Measurements from ENCODE around the gene RBP7. TPM values are rescaled to one million over a fixed set of nuclear protein-coding genes. Genes with fewer than 3 reads are reported as not detected.
"Not testable (repeated sequence)": the region's sequence is repeated elsewhere in the genome, so short reads cannot be mapped to it uniquely, and the experiment has no call there.

Gene RBP7
- total RNA-seq, 4 donors from 2014 or later = 2.3 to 3.3 TPM; not detected in 2

DNA sequence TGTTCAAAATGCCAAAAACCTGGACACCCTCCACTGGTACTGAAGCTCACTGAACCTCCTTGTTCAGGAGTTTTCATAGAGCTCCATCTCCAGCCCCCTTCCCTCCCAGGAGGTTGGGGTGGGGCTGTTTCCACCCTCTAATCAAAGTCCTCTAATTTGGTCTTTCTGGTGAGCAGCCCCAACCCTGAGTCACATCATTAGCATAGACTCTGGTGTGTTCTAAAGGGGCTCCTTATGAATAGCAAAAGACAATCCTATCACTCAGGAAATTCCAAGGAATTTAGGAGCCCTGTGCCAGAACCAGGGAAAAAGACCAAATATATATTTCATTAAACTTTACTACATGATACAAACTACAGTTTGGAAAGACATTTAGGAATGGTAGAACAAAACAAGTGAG, 22.5 kb downstream of the RBP7 start:
- no peaks in the 10 kb centered on the region for H3K9me3 ChIP-seq
- intact Hi-C loops (cut with DNase I; ENCODE audit: low total_unique reads) = no loop called here
- H3K4me3 ChIP-seq = no peak overlapping the region
- no peak for DNase-seq
- H3K4me1 ChIP-seq = peaks cover 0 to 4% (median 0%) of the 10 kb centered on the region in 4 donors
- H3K27me3 ChIP-seq = no peaks in the 10 kb centered on the region
- no peaks in the 10 kb centered on the region for H3K36me3 ChIP-seq
- H3K27ac ChIP-seq = no peak overlapping the region
- TF ChIP-seq EP300 (IDR thresholded peaks at IDR 0.05; ENCODE audit: low read depth) (no peak), POLR2AphosphoS5 (IDR thresholded peaks at IDR 0.05) (no peak), CTCF (IDR thresholded peaks at IDR 0.05) (no peak), POLR2A (IDR thresholded peaks at IDR 0.05) (no peak)
- in situ Hi-C loops (cut with MboI; ENCODE audit: low pct_ligation_motif_present in 1 of 4, low pct_unique_long_range_greater_than_20kb in 1 of 4, low sequenced_read_pairs in 3 of 4) = no loop called here

DNA sequence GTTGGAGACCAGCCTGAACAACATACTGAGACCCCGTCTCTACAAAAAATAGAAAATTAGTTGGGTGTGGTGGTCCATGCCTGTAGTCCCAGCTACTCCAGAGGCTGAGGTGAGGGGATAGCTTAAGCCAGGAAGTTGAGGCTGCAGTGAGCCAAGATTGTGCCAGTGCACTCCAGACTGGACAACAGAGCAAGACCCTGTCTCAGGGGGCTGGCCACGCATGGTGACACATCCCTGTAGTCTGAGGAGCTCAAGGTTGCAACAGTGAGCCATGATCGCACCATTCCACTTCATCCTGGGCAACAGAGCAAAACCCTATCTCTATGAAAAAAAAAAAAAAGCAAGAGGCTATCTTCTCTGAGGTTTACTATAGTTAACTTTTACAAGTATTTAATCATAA, 23.1 kb downstream of the RBP7 start:
- Histone ChIP-seq H3K36me3 (no peaks in the 10 kb centered on the region), H3K4me3 (no peak overlapping the region), H3K9me3 (no peaks in the 10 kb centered on the region), H3K27ac (no peak overlapping the region), H3K4me1 (peaks cover 0 to 4% (median 0%) of the 10 kb centered on the region in 4 donors), H3K27me3 (no peaks in the 10 kb centered on the region)
- in situ Hi-C loops (cut with MboI; ENCODE audit: low pct_ligation_motif_present in 1 of 4, low pct_unique_long_range_greater_than_20kb in 1 of 4, low sequenced_read_pairs in 3 of 4) (loop anchor here in 2 of 4 donors (10.0 kb wide), 1 partner anchor 145 kb away; no protein-coding TSS in a partner anchor), intact Hi-C loops (cut with DNase I; ENCODE audit: low total_unique reads) (no loop called here)
- 80 to 85% methylated on average over 2 to 3 of the region's 3 CpGs for WGBS, 2 donors (ENCODE audit: low coverage in 1 of 2)
- TF ChIP-seq POLR2AphosphoS5 (IDR thresholded peaks at IDR 0.05) = no peak
- no peak for TF ChIP-seq POLR2A (IDR thresholded peaks at IDR 0.05)
- TF ChIP-seq EP300 (IDR thresholded peaks at IDR 0.05; ENCODE audit: low read depth) = no peak
- TF ChIP-seq CTCF (IDR thresholded peaks at IDR 0.05) = no peak
- DNase-seq = no peak

DNA sequence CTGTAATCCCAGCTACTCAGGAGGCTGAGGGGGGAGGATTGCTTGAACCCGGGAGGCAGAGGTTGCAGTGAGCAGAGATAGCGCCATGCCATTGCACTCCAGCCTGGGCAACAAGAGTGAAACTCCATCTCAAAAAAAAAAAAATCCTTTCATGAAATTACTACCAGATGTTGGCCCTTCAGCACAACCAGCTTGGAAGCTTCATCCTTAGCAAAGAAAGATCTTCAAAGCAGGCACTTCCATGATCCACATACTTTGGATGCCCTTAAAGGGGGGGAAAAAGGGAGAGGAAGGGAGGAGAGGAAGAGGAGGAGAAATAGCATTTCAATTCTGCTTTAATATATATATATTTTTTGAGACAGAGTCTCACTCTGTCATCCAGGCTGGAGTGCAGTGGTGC, 23.6 kb downstream of the RBP7 start:
- H3K36me3 ChIP-seq; H3K4me3 ChIP-seq; DNase-seq; H3K27ac ChIP-seq; H3K27me3 ChIP-seq; H3K9me3 ChIP-seq; intact Hi-C loops (cut with DNase I; ENCODE audit: low total_unique reads); H3K4me1 ChIP-seq: not testable (repeated sequence)
- 79 to 80% methylated on average over 2 of the region's 2 CpGs for whole genome bisulfite sequencing, 2 donors (ENCODE audit: low coverage in 1 of 2)
- in situ Hi-C loops (cut with MboI; ENCODE audit: low pct_ligation_motif_present in 1 of 4, low pct_unique_long_range_greater_than_20kb in 1 of 4, low sequenced_read_pairs in 3 of 4) = loop anchor here in 2 of 4 donors (10.0 kb wide), 1 partner anchor 146 kb away; no protein-coding TSS in a partner anchor

- DNase-seq; intact Hi-C loops (cut with DNase I; ENCODE audit: low total_unique reads); H3K36me3 ChIP-seq; H3K9me3 ChIP-seq; H3K27ac ChIP-seq; H3K4me1 ChIP-seq; H3K27me3 ChIP-seq; H3K4me3 ChIP-seq: not testable (repeated sequence)
- 85 to 94% methylated on average over 4 of the region's 4 CpGs for WGBS, 2 donors (ENCODE audit: low coverage in 1 of 2)
- in situ Hi-C loops (cut with MboI; ENCODE audit: low pct_ligation_motif_present in 1 of 4, low pct_unique_long_range_greater_than_20kb in 1 of 4, low sequenced_read_pairs in 3 of 4) = loop anchor here in 2 of 4 donors (10.0 kb wide), 1 partner anchor 147 kb away; no protein-coding TSS in a partner anchor
Measured at GRCh38 chr1:10021992-10022391, 25.0 kb downstream of the RBP7 start.

- H3K4me3 ChIP-seq = no peak overlapping the region
- H3K9me3 ChIP-seq = no peaks in the 10 kb centered on the region
- H3K4me1 ChIP-seq = no peaks in the 10 kb centered on the region
- intact Hi-C loops (cut with DNase I; ENCODE audit: low total_unique reads) = no loop called here
- no peak for DNase-seq
- no peak for TF ChIP-seq EP300 (IDR thresholded peaks at IDR 0.05; ENCODE audit: low read depth)
- TF ChIP-seq CTCF (IDR thresholded peaks at IDR 0.05) = no peak
- no peak for TF ChIP-seq POLR2AphosphoS5 (IDR thresholded peaks at IDR 0.05)
- no peak for TF ChIP-seq POLR2A (IDR thresholded peaks at IDR 0.05)
- no peaks in the 10 kb centered on the region for H3K27me3 ChIP-seq
- H3K36me3 ChIP-seq = no peaks in the 10 kb centered on the region
- WGBS, 2 donors (ENCODE audit: low coverage in 1 of 2) = 89 to 94% methylated on average over 2 to 7 of the region's 7 CpGs
- in situ Hi-C loops (cut with MboI; ENCODE audit: low pct_ligation_motif_present in 1 of 4, low pct_unique_long_range_greater_than_20kb in 1 of 4, low sequenced_read_pairs in 3 of 4) = loop anchor here in 2 of 4 donors (10.0 kb wide), 1 partner anchor 148 kb away; no protein-coding TSS in a partner anchor
- no peak overlapping the region for H3K27ac ChIP-seq
Measured at GRCh38 chr1:10022656-10023055, 25.6 kb downstream of the RBP7 start.
